HG03342 (cell line): ENCODE measurements around the gene FYTTD1.

Experiments
- ATAC-seq: cut with Tn5 transposase; IDR thresholded peaks from one replicate; pipeline ENCODE4 v1.9.1; 2021; ENCODE audit warnings: mild to moderate bottlenecking, moderate library complexity; ENCODE audit not compliant: unreplicated experiment

The FYTTD1 gene

DNA sequence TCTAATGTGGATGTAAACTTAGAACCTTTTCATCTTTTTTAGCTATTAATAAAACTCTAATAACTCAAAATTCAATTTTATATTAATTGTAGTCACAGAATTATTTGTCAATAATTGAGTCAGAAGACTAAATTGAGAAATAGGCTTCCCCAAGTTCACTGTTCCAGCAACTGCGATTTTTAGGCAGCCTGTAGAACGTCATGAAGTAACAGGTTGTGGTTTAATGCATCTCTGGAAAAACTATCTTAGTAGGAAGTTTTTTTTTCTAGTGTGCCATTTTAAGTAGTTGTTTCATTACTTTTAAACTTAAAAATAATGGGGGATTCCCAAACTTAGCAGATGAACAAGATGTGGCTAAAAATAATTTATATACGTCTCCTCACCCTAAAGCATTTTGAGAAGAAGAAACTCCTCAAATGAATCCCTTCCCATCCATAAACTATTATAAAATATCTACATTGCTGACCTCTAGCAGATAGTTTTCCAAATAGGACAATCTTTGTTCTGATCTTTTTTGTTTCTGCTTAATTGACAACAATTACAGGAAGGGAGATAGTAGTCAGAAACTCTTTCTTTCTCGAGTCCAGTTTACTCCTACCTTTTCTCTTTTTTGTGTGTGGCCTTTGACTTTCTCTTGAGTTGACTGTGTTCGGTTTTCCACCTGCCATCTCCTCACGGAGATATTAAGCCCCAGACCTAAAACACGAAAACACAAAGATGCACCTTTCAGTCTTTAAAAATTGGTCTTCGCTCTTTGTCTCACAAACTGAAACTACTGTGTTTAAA, 84.4 kb downstream of the FYTTD1 start:
- no peak for ATAC-seq

DNA sequence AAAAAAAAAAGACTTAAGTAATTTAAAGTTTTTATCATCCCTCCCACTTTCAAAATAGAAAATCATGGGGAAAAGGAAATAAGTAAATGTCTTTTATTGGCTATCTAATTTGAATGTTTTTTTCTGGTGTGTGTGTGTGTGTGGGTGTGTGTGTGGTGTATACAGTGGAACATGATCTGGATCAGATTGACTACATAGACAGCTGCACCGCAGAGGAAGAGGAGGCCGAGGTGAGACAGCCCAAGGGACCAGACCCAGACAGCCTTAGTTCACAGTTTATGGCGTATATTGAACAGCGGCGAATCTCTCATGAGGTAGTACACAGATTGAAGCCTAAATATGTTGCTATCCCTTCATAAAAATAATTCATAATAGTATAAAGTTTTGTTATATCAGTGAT, 85.8 kb downstream of the FYTTD1 start:
- ATAC-seq: no peak

GRCh38 chr3:197836244-197836643, 86.6 kb downstream of the FYTTD1 start:
- ATAC-seq: no peak
